WTC11 (cell line): ENCODE data around the gene COL27A1.

Experiments
- CREB1 ChIP-seq: sonication (generic); formaldehyde crosslinking; IDR thresholded peaks from 2 replicates; pipeline ENCODE4 v1.8.0; 2023; ENCODE audit warnings: mild to moderate bottlenecking, missing genetic modification reagents
- CREM ChIP-seq: sonication (generic); formaldehyde crosslinking; IDR thresholded peaks from 2 replicates; pipeline ENCODE4 v1.8.1; 2022; ENCODE audit warnings: mild to moderate bottlenecking, missing genetic modification reagents, moderate library complexity
- CTCF ChIP-seq: fragments of 200-600 bp; IDR thresholded peaks from 2 replicates; pipeline ENCODE4 v1.8.0; 2022; ENCODE audit warnings: antibody characterized with exemption
- ESRRA ChIP-seq: sonication (generic); formaldehyde crosslinking; IDR thresholded peaks from 2 replicates; pipeline ENCODE4 v1.8.1; 2022; ENCODE audit warnings: mild to moderate bottlenecking, missing genetic modification reagents, borderline replicate concordance
- HMGXB4 ChIP-seq: sonication (generic); formaldehyde crosslinking; IDR thresholded peaks from 2 replicates; pipeline ENCODE4 v1.8.1; 2023; ENCODE audit warnings: mild to moderate bottlenecking, moderate library complexity, missing genetic modification reagents
- IRF1 ChIP-seq: sonication (generic); formaldehyde crosslinking; IDR thresholded peaks from 2 replicates; pipeline ENCODE4 v1.8.0; 2023; ENCODE audit warnings: missing genetic modification reagents
- KAT7 ChIP-seq: sonication (generic); formaldehyde crosslinking; IDR thresholded peaks from 2 replicates; pipeline ENCODE4 v1.8.1; 2023; ENCODE audit warnings: missing genetic modification reagents, mild to moderate bottlenecking, borderline replicate concordance
- NFYB ChIP-seq: sonication (generic); formaldehyde crosslinking; conservative IDR thresholded peaks from 2 replicates; pipeline ENCODE4 v1.8.0; 2022; ENCODE audit warnings: low read depth, missing genetic modification reagents
- NR2C2 ChIP-seq: sonication (generic); formaldehyde crosslinking; IDR thresholded peaks from 2 replicates; pipeline ENCODE4 v1.8.0; 2022; ENCODE audit warnings: mild to moderate bottlenecking, missing genetic modification reagents
- NR3C1 ChIP-seq: sonication (generic); formaldehyde crosslinking; conservative IDR thresholded peaks from 2 replicates; pipeline ENCODE4 v1.8.1; 2023; ENCODE audit warnings: low read depth, mild to moderate bottlenecking, missing genetic modification reagents
- SP1 ChIP-seq: sonication (generic); formaldehyde crosslinking; conservative IDR thresholded peaks from 2 replicates; pipeline ENCODE4 v1.8.1; 2022; ENCODE audit warnings: missing genetic modification reagents
- STAT6 ChIP-seq: sonication (generic); formaldehyde crosslinking; conservative IDR thresholded peaks from 2 replicates; pipeline ENCODE4 v1.8.1; 2023; ENCODE audit warnings: mild to moderate bottlenecking, low read depth, missing genetic modification reagents, moderate library complexity
- TEAD1 ChIP-seq: sonication (generic); formaldehyde crosslinking; IDR thresholded peaks from 2 replicates; pipeline ENCODE4 v1.8.0; 2022; ENCODE audit warnings: mild to moderate bottlenecking, missing genetic modification reagents
- USF1 ChIP-seq: sonication (generic); formaldehyde crosslinking; IDR thresholded peaks from 2 replicates; pipeline ENCODE4 v1.8.0; 2022; ENCODE audit warnings: mild to moderate bottlenecking, missing genetic modification reagents

- no peak for TF ChIP-seq IRF1 (CRISPR knock-in tag)
- TF ChIP-seq CTCF: no peak
- no peak for TF ChIP-seq STAT6 (CRISPR knock-in tag)
- TF ChIP-seq USF1 (CRISPR knock-in tag): no peak
- no peak for TF ChIP-seq KAT7
- TF ChIP-seq NR2C2 (CRISPR knock-in tag): no peak
- no peak for TF ChIP-seq CREB1 (CRISPR knock-in tag)
- no peak for TF ChIP-seq SP1 (CRISPR knock-in tag)
- TF ChIP-seq NR3C1 (CRISPR knock-in tag): no peak
- no peak for TF ChIP-seq CREM
- TF ChIP-seq HMGXB4: no peak
- TF ChIP-seq TEAD1 (CRISPR knock-in tag): no peak
- no peak for TF ChIP-seq NFYB
- TF ChIP-seq ESRRA (CRISPR knock-in tag): no peak
Observed at GRCh38 chr9:114168281-114169028, 13.1 kb downstream of the COL27A1 start.
